ENCODE data around the gene TNIK. TPM values are rescaled to one million over a fixed set of nuclear protein-coding genes. Genes with fewer than 3 reads are reported as not detected.

Gene TNIK
- polyA plus RNA-seq, 1 of the 3 experiments (the other 2 are of a cell fraction), result 19.4 TPM

GRCh38 chr3:171353423-171353822, 106.8 kb downstream of the TNIK start:
- no peaks in the 10 kb centered on the region for H3K36me3 ChIP-seq (replicated peaks in 1 of 2; ENCODE audit: control insufficient read depth in 1 of 2, insufficient read depth in 2 of 2, low read length in 1 of 2)
- peaks cover 22% of the 10 kb centered on the region for H3F3A ChIP-seq (replicated peaks; ENCODE audit: insufficient read depth)
- TF ChIP-seq FOSL2 (IDR thresholded peaks at IDR 0.05; ENCODE audit: borderline replicate concordance, low read depth), result peak; percentile 54; the same call in 1 of the 2 replicates
- peak; percentile 55; the same call in 1 of the 2 replicates for TF ChIP-seq RXRA (IDR thresholded peaks at IDR 0.05; ENCODE audit: borderline replicate concordance, low read depth)
- TF ChIP-seq TCF12 (IDR thresholded peaks at IDR 0.05), result peak; percentile 49
- no peak for TF ChIP-seq SMC3 (IDR thresholded peaks at IDR 0.05; ENCODE audit: low read depth, low read length)
- peak; percentile 26; the same call in 1 of the 2 replicates for TF ChIP-seq NFIC (IDR thresholded peaks at IDR 0.05; ENCODE audit: borderline replicate concordance)
- no peak for TF ChIP-seq USF2 (IDR thresholded peaks at IDR 0.05; ENCODE audit: borderline replicate concordance, low read depth, low read length)
- no peak for TF ChIP-seq FOXM1 (IDR thresholded peaks at IDR 0.05; ENCODE audit: low read depth)
- TF ChIP-seq PBX3 (IDR thresholded peaks at IDR 0.05), result peak; percentile 11; the same call in 1 of the 2 replicates
- TF ChIP-seq ELF1 (IDR thresholded peaks at IDR 0.05), result no peak
- peak; percentile 54 for TF ChIP-seq JUND (IDR thresholded peaks at IDR 0.05)
- peaks cover 6 to 27% of the 10 kb centered on the region in 2 experiments; a peak in 3 of 4 replicates for H3K4me1 ChIP-seq (ENCODE audit: control insufficient read depth in 1 of 2, insufficient read depth in 2 of 2, low read depth in 1 of 2, low read length in 1 of 2)
- H2AFZ ChIP-seq (ENCODE audit: low read depth), result no peak overlapping the region
- no peaks in the 10 kb centered on the region for H3K9me3 ChIP-seq
- H3K4me2 ChIP-seq, result peak overlapping the region; percentile 8; the same call in 1 of the 2 replicates
- no peaks in the 10 kb centered on the region for H3K27me3 ChIP-seq (ENCODE audit: insufficient read depth)
- peak overlapping the region in 1 of 2 experiments; percentile 90; a peak in 2 of 4 replicates for H3K27ac ChIP-seq (ENCODE audit: low read depth in 2 of 2, low read length in 1 of 2)
- H3K9me2 ChIP-seq, result no peaks in the 10 kb centered on the region
- WGBS (ENCODE audit: low lambda C conversion rate), result 83% methylated on average over 4 of the region's 4 CpGs
- H3K4me3 ChIP-seq (ENCODE audit: low read depth in 2 of 2, low read length in 1 of 2), result no peak overlapping the region
- H3K79me2 ChIP-seq (ENCODE audit: insufficient read depth), result peaks cover 37% of the 10 kb centered on the region; the same call in 1 of the 2 replicates
- ChIA-PET POLR2A (no interaction called here), CTCF (interaction anchor here (1.0 to 1.2 kb wide), 2 partner anchors 10 to 42 kb away, joined by 3 to 5 read pairs; no protein-coding TSS in a partner anchor)
- H4K20me1 ChIP-seq (ENCODE audit: insufficient read depth), result no peaks in the 10 kb centered on the region
- DNase-seq, result no peak
- H3K9ac ChIP-seq, result no peak overlapping the region

GRCh38 chr3:171352387-171352935, 107.7 kb downstream of the TNIK start:
- no peaks in the 10 kb centered on the region for H4K20me1 ChIP-seq (ENCODE audit: insufficient read depth)
- CTCF ChIA-PET, result no interaction called here
- H3K36me3 ChIP-seq (replicated peaks in 1 of 2; ENCODE audit: control insufficient read depth in 1 of 2, insufficient read depth in 2 of 2, low read length in 1 of 2), result no peaks in the 10 kb centered on the region
- TF ChIP-seq RAD21 (IDR thresholded peaks at IDR 0.05; ENCODE audit: low read length) (no peak), EP300 (IDR thresholded peaks at IDR 0.05; ENCODE audit: borderline replicate concordance in 1 of 2, low read depth in 1 of 2, low read length in 1 of 2) (no peak), USF2 (IDR thresholded peaks at IDR 0.05; ENCODE audit: borderline replicate concordance, low read depth, low read length) (no peak), GATA2 (CRISPR knock-in tag; IDR thresholded peaks at IDR 0.05) (no peak), TCF12 (IDR thresholded peaks at IDR 0.05) (no peak), POLR2AphosphoS5 (IDR thresholded peaks at IDR 0.05; ENCODE audit: low read depth, low read length) (no peak), USF1 (IDR thresholded peaks at IDR 0.05; ENCODE audit: borderline replicate concordance, low read depth) (no peak), MXI1 (IDR thresholded peaks at IDR 0.05; ENCODE audit: low read depth, low read length) (no peak), ZBTB33 (IDR thresholded peaks at IDR 0.05; ENCODE audit: borderline replicate concordance, low read depth) (no peak)
- 90% methylated on average over 2 of the region's 2 CpGs for WGBS (ENCODE audit: low lambda C conversion rate)
- H3K79me2 ChIP-seq (ENCODE audit: insufficient read depth), result peaks cover 37% of the 10 kb centered on the region; the same call in 1 of the 2 replicates
- no peak overlapping the region for H3K9ac ChIP-seq
- H3K4me2 ChIP-seq, result peak overlapping the region; percentile 4; the same call in 1 of the 2 replicates
- no peaks in the 10 kb centered on the region for H3K9me2 ChIP-seq
- no peak overlapping the region for H2AFZ ChIP-seq (ENCODE audit: low read depth)
- POLR2A ChIA-PET, result no interaction called here
- H3K4me3 ChIP-seq (ENCODE audit: low read depth in 2 of 2, low read length in 1 of 2), result no peak overlapping the region
- peaks cover 30% of the 10 kb centered on the region for H3F3A ChIP-seq (replicated peaks; ENCODE audit: insufficient read depth)
- H3K27ac ChIP-seq (ENCODE audit: low read depth in 2 of 2, low read length in 1 of 2), result peak overlapping the region; percentile 6 to 90; a peak in 3 of 4 replicates
- DNase-seq, result no peak
- no peaks in the 10 kb centered on the region for H3K27me3 ChIP-seq (ENCODE audit: insufficient read depth)
- peaks cover 6 to 32% of the 10 kb centered on the region in 2 experiments for H3K4me1 ChIP-seq (ENCODE audit: control insufficient read depth in 1 of 2, insufficient read depth in 2 of 2, low read depth in 1 of 2, low read length in 1 of 2)
- H3K9me3 ChIP-seq, result no peaks in the 10 kb centered on the region
